GM21526 (cell line): ENCODE data around the gene RNF130.

Experiments
- ATAC-seq: cut with Tn5 transposase; IDR thresholded peaks from one replicate; pipeline ENCODE4 v1.9.1; 2021; ENCODE audit warnings: moderate library complexity; ENCODE audit not compliant: unreplicated experiment, low FRiP score

RNF130 gene

DNA sequence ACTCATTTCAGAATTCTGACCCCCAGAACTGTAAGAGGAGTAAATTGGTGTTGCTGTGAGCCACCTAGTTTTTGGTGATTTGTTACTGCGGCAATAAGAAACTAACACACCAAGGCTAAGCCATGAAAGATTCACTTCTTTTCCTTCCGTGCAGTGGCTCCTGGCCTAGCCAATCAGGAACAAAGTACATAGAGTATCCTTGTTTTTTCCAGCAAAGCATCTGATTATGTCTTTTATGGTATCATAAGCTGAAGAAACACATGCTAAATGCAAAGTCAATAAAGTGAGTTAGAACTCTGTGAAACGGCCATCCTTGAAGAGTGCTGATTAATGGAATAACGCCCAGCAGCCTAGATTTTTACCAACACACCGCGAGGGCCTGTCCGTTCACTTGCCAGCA lies 11.4 kb downstream of the RNF130 start:
- no peak for ATAC-seq

- no peak for ATAC-seq
These were observed 12.2 kb downstream of the RNF130 start for GRCh38 chr5:180059326-180059725.

DNA sequence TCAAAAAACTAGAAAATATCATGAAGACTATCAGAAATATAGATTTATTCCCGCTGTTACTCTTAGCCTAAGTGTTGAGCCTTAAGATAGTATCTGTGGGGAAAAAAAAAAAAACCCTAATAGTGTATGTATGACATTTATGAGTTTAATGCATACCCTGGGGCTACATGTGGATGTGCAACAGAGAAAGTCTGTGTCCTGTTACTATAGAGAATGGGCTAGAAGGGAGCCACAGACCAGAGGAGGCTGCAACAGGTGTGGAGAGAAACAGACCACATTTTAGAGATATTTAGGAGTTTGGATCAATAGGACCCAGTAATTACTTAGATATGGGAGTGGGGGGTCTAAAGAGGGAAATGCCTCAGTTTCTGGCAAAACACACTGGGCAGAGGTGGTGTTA lies 15.4 kb downstream of the RNF130 start:
- ATAC-seq, result no peak

DNA sequence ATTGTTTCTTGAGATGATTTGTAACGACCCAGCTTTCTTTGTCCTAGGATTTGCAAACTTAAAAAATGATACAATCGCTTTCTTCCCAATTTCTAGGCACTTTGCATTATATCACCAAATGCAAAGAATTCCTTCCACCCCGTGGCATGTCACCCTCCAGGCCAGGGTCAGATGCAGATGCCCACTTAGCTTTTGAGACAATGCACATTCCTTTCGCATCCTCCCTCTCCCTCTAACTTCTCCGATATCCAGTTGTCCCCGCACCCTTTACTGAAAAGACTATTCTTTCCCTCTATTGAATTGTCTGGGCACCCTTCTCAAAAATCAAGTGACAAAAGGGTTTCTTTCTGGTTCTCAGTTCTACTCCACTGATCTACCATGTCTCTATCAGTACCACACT lies 17.3 kb downstream of the RNF130 start:
- ATAC-seq, result no peak

DNA sequence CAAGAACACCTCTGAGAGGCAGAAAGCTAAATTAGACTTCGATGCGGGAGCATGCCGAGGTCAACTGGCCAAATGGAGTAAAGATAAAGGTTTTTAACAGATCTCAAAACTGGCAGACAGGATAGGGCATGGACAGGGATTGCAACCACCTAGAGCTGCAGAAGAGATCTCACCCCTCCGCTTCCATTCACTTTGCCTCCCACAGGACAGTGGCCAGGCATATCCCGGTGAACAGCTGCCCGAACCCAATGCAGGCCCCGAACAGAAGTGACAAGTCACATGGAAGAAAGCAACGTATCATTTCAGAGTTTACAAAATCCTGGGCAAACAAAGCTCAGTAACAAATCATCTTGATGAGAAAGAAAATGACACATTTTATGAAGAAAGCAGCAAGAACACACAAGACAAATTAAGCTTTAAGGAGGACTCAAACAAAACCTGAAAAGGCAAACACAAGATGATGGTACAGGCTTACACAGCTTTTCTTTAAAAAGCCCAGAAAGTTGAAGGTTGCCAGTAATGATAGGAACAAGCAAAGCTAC lies 18.4 kb downstream of the RNF130 start:
- no peak for ATAC-seq

DNA sequence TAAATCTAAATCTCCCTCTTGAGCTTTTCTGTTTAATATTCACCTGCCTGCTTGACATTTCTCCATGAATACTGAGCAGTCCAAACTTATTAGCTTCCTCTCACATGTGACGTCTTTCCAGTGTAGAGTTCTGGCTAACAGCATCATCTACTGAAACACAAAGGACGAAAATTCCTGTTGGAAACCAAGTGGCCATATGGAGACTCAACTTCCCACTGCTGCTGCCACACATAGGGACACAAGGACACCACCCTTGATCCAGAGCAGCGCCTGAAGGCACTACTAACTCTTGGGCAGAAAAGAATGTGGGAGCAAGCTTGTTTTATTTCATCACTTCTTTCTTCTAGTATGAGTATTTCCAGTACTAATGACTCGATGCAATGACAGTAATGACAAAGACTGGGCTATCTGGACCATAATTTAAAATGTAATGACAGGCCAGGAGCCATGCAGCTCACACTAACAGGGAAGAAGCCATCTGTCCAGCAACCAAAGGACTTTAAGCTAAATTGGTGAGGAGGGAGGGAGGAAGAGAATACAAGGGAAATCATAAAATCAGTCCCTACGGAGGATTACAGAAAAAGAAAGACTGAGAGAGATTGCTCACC lies 19.2 kb downstream of the RNF130 start:
- ATAC-seq, result no peak

DNA sequence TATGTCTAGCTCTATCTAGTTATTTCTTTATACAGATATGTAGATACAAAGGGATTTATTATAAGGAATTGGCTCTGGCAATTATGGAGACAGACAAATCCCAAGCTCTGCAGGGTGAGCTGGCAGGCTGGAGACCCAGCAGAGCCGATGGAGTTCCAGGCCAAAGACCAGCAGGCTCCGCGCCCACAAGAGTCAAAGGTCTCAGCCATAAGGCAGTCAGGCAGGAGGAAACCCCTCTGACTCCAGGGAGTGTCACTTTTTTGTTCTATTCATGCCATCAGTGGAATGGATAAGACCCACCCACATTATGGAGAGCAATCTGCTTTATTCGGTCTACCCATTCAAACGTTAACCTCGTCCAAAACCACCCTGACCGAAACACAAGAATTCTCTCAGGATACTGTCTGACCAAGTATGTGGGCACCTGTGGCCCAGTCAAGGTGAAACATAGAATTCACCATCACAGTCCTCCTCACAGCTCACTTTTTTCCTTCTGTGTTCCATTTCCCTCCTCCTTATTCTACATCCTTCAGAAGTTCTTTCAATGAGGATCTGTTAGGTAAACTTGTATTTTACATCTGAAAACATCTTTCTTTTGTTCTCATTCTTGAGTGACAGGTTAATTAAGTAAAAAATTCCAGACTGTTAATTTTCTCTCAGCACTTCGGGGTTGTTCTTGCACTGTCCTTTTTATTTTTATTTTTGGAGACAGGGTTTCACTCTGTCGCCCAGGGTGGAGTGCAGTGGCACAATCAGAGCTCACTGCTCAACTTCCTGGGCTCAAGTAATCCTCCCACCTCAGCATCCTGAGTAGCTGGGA lies 21.2 kb downstream of the RNF130 start:
- ATAC-seq, result no peak

- no peak for ATAC-seq
These were observed 22.4 kb downstream of the RNF130 start for GRCh38 chr5:180049185-180049548.

DNA sequence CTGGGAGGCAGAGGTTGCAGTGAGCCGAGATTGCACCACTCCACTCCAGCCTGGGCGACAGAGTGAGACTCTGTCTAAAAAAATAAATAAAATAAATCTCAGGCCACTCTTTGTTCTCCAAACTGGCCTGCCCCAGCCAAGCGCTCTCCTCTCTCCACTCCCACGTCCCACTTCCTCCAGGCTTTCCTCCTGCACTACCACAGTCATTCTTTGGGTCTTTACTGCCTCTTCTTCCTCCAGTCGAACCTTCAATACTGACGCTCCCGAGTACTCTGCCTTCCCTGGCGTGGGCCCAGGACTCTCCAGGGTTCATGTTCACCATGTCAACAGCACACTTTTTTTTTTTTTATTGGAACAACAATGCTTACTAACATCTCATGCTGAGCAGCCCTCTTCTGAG lies 23.9 kb downstream of the RNF130 start:
- ATAC-seq, result no peak

DNA sequence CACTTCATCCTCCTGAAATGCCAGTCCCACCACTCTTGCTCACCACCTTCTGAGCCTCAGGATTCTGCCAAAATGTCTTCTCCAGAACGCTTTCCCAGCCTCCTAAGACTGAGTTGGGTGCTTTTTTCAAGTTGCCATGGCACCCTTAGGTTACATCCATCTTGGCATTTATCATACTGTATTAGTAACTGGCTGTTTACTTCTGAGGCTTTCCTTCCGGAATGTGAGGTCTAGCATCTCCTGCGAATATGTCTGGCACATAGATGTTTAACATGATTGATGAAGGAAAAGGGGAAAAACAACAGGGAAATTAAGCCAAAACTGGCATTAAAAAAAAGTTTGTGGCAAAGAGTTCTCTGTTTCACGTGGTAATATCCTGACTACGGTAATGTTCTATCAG lies 24.9 kb downstream of the RNF130 start:
- no peak for ATAC-seq

- no peak for ATAC-seq
These were observed 25.6 kb downstream of the RNF130 start for GRCh38 chr5:180045889-180046499.

- no peak for ATAC-seq
These were observed 28.2 kb downstream of the RNF130 start for GRCh38 chr5:180043377-180043776.

DNA sequence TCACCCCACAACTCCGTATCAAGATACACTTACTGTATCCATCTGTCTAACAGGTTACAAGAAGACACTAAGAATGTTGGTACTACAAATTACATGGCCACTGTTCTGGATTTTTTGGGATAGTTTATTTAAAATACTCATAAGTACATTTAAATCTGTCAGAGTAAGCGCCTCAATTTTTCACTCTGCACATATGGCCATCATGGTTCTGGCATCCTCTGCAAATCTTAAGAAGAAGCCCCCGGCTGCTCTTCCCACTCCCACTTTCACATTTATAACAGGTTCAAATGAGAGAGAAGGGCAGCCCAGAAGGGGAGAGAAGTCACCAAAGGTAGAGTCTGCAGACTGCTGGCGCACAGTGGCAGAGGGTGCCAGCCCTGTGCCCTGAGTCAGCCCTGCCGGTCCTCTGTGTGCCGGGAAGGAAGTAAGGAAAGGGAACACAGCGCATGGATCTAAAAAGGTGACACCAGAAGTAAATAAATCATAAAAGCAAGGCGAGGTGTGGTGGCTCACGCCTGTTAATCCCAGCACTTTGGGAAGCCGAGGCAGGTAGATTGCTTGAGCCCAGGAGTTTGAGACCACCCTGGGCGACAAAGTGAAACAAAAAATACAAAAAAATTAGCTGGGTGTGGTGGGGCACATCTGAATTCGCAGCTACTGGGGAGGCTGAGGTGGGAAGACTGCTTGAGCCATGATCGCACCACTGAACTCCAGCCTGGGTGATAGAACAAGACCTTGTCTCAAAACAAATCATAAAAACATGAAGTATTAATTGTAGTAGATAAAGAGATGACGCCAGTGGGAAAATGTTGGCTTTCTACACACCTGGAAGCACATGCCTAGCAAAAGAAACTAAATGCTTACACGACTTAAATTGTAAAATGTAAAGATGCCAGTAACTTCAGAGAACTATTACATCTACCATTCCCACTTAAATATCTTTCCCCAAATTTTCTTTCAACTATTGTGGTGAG lies 30.0 kb downstream of the RNF130 start:
- no peak for ATAC-seq

DNA sequence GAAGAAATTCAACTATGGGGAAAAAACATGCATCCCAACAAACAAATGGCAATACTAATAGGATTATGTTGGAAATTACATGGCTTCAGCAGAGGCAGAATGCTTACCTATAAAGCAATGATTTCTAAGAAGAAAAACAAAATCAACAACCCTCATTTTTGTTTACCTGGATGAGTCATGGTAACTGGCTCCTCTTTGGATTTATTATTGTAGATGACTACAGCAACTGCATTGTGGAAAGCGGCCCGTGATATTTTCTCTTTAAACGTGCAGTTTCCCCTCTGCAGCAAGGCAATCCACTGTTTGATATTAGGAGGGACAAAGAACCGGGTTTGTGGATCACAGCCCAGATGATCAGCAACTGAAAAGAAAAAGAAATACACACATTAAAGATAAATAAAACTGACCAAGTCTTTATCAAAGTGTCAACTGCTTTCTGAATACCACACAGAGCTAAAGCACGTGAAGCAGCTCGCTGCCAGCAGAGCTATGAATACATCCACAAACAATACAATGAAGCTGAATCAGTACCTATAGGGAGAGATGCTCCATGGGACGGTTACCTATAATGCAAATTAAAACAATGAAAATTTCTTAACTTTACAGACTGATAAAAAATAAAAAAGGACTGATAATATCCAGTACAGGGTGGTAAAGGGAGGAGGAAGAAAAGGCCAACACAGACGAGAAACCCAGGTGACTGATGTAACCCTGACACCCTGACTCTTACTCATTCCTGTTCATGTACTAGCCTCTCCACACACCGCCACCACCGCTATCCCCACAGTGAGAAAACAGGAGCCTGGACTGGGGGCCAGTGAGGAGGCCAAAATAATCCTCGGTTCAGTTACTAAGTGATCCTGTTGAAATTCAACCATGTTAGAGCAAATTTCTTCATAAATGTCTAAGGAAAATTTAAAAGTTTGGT lies 31.0 kb downstream of the RNF130 start:
- ATAC-seq, result no peak

DNA sequence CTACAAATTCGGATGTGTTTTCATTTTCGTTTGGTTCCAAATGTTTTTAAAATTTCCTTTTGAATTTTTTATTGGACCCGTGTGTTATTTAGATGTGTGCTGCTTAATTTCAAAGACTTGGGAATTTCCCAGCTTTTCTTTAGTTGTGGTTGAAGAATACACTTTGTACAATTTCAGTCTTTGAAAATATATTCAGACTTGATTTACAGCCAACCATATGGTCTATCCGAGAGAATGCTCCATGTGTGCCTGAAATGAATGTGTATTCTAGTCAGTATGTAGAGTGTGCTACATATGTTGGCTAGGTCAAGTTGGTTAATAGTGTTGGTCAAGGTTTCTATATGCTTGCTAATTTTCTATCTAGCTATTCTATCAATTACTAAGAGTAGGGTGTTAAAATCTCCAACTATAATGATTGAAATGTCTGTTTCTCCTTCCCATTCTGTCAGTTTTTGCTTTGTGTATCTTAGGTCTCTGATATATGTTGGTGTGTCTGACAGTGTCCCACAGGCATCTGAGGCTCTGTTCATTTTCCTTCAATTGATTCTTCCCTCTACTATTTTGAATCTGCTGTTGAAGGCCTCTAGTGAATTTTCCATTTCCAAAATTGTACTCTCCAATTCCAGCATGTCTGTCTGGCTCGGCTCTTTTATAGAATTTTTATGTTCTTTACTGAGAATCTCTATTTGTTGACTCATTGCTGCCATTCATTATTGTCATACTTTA lies 36.2 kb downstream of the RNF130 start:
- no peak for ATAC-seq

DNA sequence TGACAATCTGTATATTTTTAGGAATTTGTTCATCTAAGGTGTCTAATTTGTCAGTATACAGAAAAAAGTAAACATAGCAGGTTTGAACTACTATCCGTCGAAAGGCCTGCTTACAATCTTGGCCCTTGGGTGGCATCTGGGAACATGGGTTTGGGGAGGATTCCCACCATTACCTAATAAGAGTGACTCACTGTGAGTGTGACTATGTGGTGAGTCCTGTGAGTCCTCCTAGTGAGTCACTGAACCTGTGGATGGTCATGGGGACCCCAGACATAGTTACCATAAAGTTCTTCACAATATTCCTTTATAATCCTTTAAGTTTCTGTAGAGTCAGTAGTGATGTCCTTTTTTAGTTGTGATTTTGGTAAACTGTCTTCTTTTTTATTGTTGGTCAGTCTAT lies 37.0 kb downstream of the RNF130 start:
- ATAC-seq, result no peak

GRCh38 chr5:180027459-180028089 lies 44.0 kb downstream of the RNF130 start:
- no peak for ATAC-seq

DNA sequence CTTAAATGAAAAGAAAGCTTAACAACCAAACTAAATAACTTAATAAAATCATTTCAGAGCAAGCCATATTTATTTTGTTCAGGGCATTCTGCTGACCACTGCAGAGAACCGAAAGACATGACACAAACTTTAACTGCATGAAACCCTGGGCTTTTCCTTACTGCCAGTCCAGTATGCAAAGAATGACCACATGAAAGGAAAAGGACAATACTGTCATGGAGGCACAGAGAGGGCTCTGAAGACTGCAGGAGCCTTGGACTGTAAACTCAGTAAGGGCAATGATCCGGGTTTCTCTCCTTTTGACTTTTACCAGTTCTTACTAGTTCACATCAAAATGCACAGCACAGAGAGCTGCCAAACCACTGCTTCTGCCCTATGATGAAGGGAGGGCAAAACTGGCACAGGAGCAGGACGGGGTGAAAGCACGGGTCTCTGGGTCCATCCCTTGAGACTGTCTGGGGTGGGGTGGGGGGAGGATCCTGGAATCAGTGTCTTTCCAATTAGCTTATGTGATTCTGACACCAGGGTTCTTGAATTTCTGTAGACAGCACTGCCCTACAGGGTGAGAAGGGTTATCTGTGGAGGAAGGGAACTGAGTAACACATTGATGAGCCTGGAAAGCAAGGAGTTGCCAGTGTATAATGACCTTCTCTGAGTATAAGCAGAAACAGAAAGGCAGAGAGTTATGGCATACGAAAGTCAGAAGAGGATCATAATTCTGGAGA lies 44.7 kb downstream of the RNF130 start:
- no peak for ATAC-seq
